SK-N-SH treated with all-trans-retinoic acid at 6 μM for 48 hours (cell line): ENCODE data around the gene SYTL5.

Experiments
- ATAC-seq: fragments of 200-7000 bp; cut with Tn5 transposase; 3 replicates; pipeline ENCODE4 v1.9.1; 2020; ENCODE audit warnings: mild to moderate bottlenecking, moderate library complexity
- ARNTL ChIP-seq: fragments of 450-650 bp; formaldehyde crosslinking; IDR thresholded peaks from 2 replicates; pipeline ENCODE4 v1.5.0; 2020; ENCODE audit warnings: low read depth, mild to moderate bottlenecking, moderate library complexity, borderline replicate concordance
- BACH2 ChIP-seq: fragments of 250-450 bp; sonication (Bioruptor Pico); IDR thresholded peaks from 2 replicates; pipeline ENCODE4 v1.9.0; 2021; ENCODE audit warnings: mild to moderate bottlenecking, borderline replicate concordance
- ESRRG ChIP-seq: fragments of 250-450 bp; sonication (Bioruptor Pico); IDR thresholded peaks from 2 replicates; pipeline ENCODE4 v1.6.1; 2021; ENCODE audit warnings: mild to moderate bottlenecking
- GLIS3 ChIP-seq: fragments of 250-450 bp; sonication (Bioruptor Pico); IDR thresholded peaks from 2 replicates; pipeline ENCODE4 v1.5.0; 2020; ENCODE audit warnings: mild to moderate bottlenecking, moderate library complexity
- ISL1 ChIP-seq: fragments of 250-450 bp; sonication (Bioruptor Pico); IDR thresholded peaks from 2 replicates; pipeline ENCODE4 v2.1.2; 2022; ENCODE audit warnings: mild to moderate bottlenecking, moderate library complexity
- OSR1 ChIP-seq: fragments of 250-450 bp; sonication (Bioruptor Pico); IDR thresholded peaks from 2 replicates; pipeline ENCODE4 v1.8.0; 2022; ENCODE audit warnings: moderate library complexity, mild to moderate bottlenecking, inconsistent platforms
- PPARA ChIP-seq: fragments of 250-450 bp; sonication (Bioruptor Pico); IDR thresholded peaks from 2 replicates; pipeline ENCODE4 v1.5.0; 2020; ENCODE audit warnings: mild to moderate bottlenecking, borderline replicate concordance
- RARB ChIP-seq: fragments of 250-450 bp; sonication (Bioruptor Pico); IDR thresholded peaks from 2 replicates; pipeline ENCODE4 v1.8.0; 2021; ENCODE audit warnings: mild to moderate bottlenecking, moderate library complexity
- SNAI2 ChIP-seq: fragments of 250-450 bp; sonication (Bioruptor Pico); IDR thresholded peaks from 2 replicates; pipeline ENCODE4 v1.5.0; 2020; ENCODE audit warnings: mild to moderate bottlenecking, moderate library complexity
- TOX ChIP-seq: fragments of 250-450 bp; sonication (Bioruptor Pico); IDR thresholded peaks from 2 replicates; pipeline ENCODE4 v1.8.0; 2021; ENCODE audit warnings: mild to moderate bottlenecking, moderate library complexity, borderline replicate concordance
- ZC3H10 ChIP-seq: fragments of 250-450 bp; sonication (Bioruptor Pico); IDR thresholded peaks from 2 replicates; pipeline ENCODE4 v1.5.1; 2021; ENCODE audit warnings: mild to moderate bottlenecking, moderate library complexity
- ZFP3 ChIP-seq: fragments of 250-450 bp; sonication (Bioruptor Pico); IDR thresholded peaks from 2 replicates; pipeline ENCODE4 v1.5.0; 2020; ENCODE audit warnings: mild to moderate bottlenecking, moderate library complexity
- ZFP30 ChIP-seq: fragments of 450-650 bp; formaldehyde crosslinking; IDR thresholded peaks from 2 replicates; pipeline ENCODE4 v1.5.0; 2022; ENCODE audit warnings: mild to moderate bottlenecking, moderate library complexity
- ZNF8 ChIP-seq: fragments of 450-650 bp; formaldehyde crosslinking; IDR thresholded peaks from 2 replicates; pipeline ENCODE4 v1.5.0; 2020; ENCODE audit warnings: mild to moderate bottlenecking, moderate library complexity
- TF ChIP-seq, protein P1 (sequence below): fragments of 250-450 bp; sonication (Bioruptor Pico); IDR thresholded peaks from 2 replicates; pipeline ENCODE4 v1.5.0; 2020; ENCODE audit warnings: mild to moderate bottlenecking, moderate library complexity
- TF ChIP-seq, protein P2 (sequence below): fragments of 250-450 bp; sonication (Bioruptor Pico); IDR thresholded peaks from 2 replicates; pipeline ENCODE4 v1.8.0; 2021; ENCODE audit warnings: low read depth, mild to moderate bottlenecking, moderate library complexity, borderline replicate concordance
- TF ChIP-seq, protein P3 (sequence below): fragments of 250-450 bp; sonication (Bioruptor Pico); IDR thresholded peaks from 2 replicates; pipeline ENCODE4 v1.8.0; 2020; ENCODE audit warnings: mild to moderate bottlenecking, moderate library complexity, borderline replicate concordance

Gene SYTL5

DNA sequence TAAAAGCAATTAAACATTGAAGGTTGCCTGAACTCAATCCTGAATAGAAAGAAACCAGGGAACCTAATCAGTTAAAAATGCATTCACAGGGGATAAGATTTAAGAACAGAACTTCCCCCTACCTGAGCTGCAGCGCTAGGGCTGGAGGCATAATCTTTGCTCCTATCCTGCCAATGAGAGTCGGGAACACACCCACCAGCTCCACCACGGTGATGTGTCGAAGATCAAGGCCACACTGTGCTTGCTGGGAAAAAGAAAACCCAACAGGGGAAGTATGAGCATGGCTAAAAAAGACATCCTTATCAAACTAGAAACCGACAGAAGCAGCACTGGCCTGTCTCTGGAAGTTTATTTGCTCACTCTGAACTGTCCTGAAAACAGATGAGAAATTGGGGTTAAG lies 148.0 kb downstream of the SYTL5 start:
- TF ChIP-seq, protein P1, sequence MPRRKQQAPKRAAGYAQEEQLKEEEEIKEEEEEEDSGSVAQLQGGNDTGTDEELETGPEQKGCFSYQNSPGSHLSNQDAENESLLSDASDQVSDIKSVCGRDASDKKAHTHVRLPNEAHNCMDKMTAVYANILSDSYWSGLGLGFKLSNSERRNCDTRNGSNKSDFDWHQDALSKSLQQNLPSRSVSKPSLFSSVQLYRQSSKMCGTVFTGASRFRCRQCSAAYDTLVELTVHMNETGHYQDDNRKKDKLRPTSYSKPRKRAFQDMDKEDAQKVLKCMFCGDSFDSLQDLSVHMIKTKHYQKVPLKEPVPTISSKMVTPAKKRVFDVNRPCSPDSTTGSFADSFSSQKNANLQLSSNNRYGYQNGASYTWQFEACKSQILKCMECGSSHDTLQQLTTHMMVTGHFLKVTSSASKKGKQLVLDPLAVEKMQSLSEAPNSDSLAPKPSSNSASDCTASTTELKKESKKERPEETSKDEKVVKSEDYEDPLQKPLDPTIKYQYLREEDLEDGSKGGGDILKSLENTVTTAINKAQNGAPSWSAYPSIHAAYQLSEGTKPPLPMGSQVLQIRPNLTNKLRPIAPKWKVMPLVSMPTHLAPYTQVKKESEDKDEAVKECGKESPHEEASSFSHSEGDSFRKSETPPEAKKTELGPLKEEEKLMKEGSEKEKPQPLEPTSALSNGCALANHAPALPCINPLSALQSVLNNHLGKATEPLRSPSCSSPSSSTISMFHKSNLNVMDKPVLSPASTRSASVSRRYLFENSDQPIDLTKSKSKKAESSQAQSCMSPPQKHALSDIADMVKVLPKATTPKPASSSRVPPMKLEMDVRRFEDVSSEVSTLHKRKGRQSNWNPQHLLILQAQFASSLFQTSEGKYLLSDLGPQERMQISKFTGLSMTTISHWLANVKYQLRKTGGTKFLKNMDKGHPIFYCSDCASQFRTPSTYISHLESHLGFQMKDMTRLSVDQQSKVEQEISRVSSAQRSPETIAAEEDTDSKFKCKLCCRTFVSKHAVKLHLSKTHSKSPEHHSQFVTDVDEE (CRISPR knock-in tag): no peak
- TF ChIP-seq GLIS3 (no peak), PPARA (no peak), SNAI2 (CRISPR knock-in tag) (no peak), TOX (CRISPR knock-in tag) (no peak), RARB (CRISPR knock-in tag) (no peak)

DNA sequence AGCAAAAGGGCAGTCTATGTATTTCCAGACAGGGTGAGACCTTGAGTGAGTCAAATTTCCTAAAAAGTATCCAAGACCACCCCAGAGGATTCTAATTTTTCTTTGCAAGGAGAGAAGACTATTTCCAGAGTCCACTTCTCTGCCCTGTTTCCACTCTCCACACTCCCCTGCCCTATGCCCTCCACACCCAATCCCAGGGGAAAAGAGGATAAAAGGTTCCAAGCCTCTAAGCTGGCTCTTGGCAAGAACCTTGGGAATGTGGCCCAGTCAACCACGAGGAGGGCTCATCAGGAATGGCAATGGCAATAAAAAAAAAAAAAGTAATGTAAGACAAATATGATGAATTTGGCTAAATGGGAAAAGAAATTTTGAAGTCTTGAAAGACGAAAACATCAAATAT lies 148.5 kb downstream of the SYTL5 start:
- no peak for ATAC-seq
- TF ChIP-seq GLIS3: no peak
- TF ChIP-seq BACH2: no peak
- no peak for TF ChIP-seq ISL1 (CRISPR knock-in tag)
- TF ChIP-seq ZC3H10 (CRISPR knock-in tag): no peak
- TF ChIP-seq ARNTL (CRISPR knock-in tag): no peak
- no peak for TF ChIP-seq ESRRG (CRISPR knock-in tag)
- TF ChIP-seq SNAI2 (CRISPR knock-in tag): no peak
- TF ChIP-seq ZFP30: no peak
- TF ChIP-seq, protein P2, sequence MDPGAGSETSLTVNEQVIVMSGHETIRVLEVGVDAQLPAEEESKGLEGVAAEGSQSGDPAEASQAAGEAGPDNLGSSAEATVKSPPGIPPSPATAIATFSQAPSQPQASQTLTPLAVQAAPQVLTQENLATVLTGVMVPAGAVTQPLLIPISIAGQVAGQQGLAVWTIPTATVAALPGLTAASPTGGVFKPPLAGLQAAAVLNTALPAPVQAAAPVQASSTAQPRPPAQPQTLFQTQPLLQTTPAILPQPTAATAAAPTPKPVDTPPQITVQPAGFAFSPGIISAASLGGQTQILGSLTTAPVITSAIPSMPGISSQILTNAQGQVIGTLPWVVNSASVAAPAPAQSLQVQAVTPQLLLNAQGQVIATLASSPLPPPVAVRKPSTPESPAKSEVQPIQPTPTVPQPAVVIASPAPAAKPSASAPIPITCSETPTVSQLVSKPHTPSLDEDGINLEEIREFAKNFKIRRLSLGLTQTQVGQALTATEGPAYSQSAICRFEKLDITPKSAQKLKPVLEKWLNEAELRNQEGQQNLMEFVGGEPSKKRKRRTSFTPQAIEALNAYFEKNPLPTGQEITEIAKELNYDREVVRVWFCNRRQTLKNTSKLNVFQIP (CRISPR knock-in tag): no peak
- TF ChIP-seq, protein P3, sequence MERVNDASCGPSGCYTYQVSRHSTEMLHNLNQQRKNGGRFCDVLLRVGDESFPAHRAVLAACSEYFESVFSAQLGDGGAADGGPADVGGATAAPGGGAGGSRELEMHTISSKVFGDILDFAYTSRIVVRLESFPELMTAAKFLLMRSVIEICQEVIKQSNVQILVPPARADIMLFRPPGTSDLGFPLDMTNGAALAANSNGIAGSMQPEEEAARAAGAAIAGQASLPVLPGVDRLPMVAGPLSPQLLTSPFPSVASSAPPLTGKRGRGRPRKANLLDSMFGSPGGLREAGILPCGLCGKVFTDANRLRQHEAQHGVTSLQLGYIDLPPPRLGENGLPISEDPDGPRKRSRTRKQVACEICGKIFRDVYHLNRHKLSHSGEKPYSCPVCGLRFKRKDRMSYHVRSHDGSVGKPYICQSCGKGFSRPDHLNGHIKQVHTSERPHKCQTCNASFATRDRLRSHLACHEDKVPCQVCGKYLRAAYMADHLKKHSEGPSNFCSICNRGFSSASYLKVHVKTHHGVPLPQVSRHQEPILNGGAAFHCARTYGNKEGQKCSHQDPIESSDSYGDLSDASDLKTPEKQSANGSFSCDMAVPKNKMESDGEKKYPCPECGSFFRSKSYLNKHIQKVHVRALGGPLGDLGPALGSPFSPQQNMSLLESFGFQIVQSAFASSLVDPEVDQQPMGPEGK (CRISPR knock-in tag): no peak
- TF ChIP-seq PPARA: no peak
- no peak for TF ChIP-seq OSR1 (CRISPR knock-in tag)
- TF ChIP-seq ZFP3 (CRISPR knock-in tag): no peak
- no peak for TF ChIP-seq RARB (CRISPR knock-in tag)
- TF ChIP-seq, protein P1 (CRISPR knock-in tag): no peak

More for the DNA sequence above, 148.0 kb downstream of the SYTL5 start:
- ATAC-seq: no peak

DNA sequence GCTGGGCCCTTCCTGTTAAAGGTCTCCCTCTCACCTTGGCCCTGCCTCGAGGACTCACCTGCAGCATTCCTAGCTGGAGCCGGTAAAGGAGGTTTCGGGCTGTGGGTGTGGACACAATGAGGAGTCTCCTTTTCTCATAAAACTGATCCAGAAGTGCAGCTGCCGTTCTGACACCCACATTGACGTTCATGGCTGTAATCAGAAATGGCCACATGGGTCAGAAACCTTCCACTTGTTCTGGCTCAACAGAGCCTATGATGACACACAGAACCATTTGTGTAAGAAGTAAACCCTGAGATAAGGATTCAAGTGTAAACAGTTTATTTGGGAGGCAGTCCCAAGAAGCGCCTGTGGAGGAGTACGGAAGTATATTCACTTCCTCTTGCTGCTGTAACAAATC lies 150.5 kb downstream of the SYTL5 start:
- no peak for TF ChIP-seq BACH2
- TF ChIP-seq OSR1 (CRISPR knock-in tag): no peak
- no peak for ATAC-seq

DNA sequence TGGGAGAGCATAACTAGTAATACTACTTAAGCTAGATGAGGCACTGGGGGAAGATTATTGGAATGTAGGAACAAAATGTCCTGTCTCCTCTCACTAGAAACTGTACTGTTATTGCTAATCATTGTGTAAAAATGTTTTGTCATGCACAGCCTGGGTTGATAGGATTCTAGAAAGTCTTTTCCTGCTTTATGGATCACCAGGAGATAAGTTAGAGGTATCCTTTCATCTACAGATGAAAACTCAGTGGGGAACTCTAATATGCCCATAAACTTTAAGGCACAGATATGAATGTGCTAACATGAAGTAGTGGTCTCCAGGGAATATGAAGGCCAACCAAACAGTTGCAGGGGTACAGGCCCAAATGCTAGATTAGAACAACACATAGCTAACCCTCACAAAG lies 156.8 kb downstream of the SYTL5 start:
- TF ChIP-seq GLIS3 (no peak), TOX (CRISPR knock-in tag) (no peak)
- ATAC-seq: no peak

DNA sequence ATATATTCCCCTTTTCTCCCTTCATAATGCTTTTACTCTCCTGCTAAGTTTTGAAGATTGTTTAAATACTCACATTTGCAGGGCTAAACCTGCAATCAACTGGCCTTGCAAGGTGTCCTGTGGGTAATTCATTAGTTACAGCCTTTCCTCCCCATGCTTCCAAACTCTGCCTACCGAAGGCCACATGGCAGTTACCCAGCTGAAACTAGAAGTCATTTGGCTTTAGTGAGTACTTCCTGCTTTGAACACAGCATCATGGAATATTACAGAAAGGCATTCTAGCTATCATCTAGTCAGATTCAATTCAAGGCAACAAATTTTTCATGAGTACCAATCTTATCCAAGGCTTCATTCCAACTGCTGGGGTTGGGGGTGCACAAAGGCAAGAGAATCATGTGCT lies 158.7 kb downstream of the SYTL5 start:
- TF ChIP-seq, protein P3 (CRISPR knock-in tag): no peak
- TF ChIP-seq BACH2 (no peak), ZFP3 (CRISPR knock-in tag) (no peak), SNAI2 (CRISPR knock-in tag) (no peak), ISL1 (CRISPR knock-in tag) (no peak), ZNF8 (CRISPR knock-in tag) (no peak), RARB (CRISPR knock-in tag) (no peak)
- ATAC-seq: no peak
